Glutamatergic neuron (in vitro differentiated cells): ENCODE data around the gene SPPL3. TPM values are rescaled to one million over a fixed set of nuclear protein-coding genes. Genes with fewer than 3 reads are reported as not detected.

Source experiments
- DNase-seq: peaks from one replicate; pipeline ENCODE4 v3.0.0; 2022
- H3K27ac Mint-ChIP-seq: one replicate; pipeline ENCODE4 v1.8.0; 2020; ENCODE audit warnings: mild to moderate bottlenecking, mixed read lengths, inconsistent platforms; ENCODE audit not compliant: unreplicated experiment
- H3K27me3 Mint-ChIP-seq: one replicate; pipeline ENCODE4 v1.8.0; 2020; ENCODE audit warnings: mild to moderate bottlenecking, moderate library complexity, mixed read lengths, inconsistent platforms; ENCODE audit not compliant: unreplicated experiment
- H3K36me3 Mint-ChIP-seq: one replicate; pipeline ENCODE4 v1.8.0; 2020; ENCODE audit warnings: mild to moderate bottlenecking, mixed read lengths, inconsistent platforms; ENCODE audit not compliant: unreplicated experiment
- H3K4me1 Mint-ChIP-seq: one replicate; pipeline ENCODE4 v1.8.0; 2020; ENCODE audit warnings: mild to moderate bottlenecking, low read depth, mixed read lengths, inconsistent platforms; ENCODE audit not compliant: unreplicated experiment
- H3K4me3 Mint-ChIP-seq: one replicate; pipeline ENCODE4 v1.8.0; 2020; ENCODE audit warnings: mild to moderate bottlenecking, mixed read lengths, inconsistent platforms; ENCODE audit not compliant: unreplicated experiment
- H3K9me3 Mint-ChIP-seq: one replicate; pipeline ENCODE4 v1.8.0; 2020; ENCODE audit warnings: mild to moderate bottlenecking, moderate library complexity, mixed read lengths, inconsistent platforms; ENCODE audit not compliant: unreplicated experiment
- total RNA-seq: library from RNA; stranded (reverse); fragmentation: NEBNext Ultra II Directional; extraction: Animal tissue kit (Norgen Biotek cat#: 25700); gene quantifications from one replicate; pipeline ENCODE4 v1.2.1, GENCODE V29; 2021; ENCODE audit not compliant: unreplicated experiment
- TF ChIP-seq, protein P1 (sequence below): fragments of 200-600 bp; sonication (generic); IDR thresholded peaks from one replicate; pipeline ENCODE4 v1.5.0; 2021; ENCODE audit not compliant: partially characterized antibody, unreplicated experiment

The SPPL3 gene
- total RNA-seq, 1 donor from 2014 or later: 53.4 TPM

DNA sequence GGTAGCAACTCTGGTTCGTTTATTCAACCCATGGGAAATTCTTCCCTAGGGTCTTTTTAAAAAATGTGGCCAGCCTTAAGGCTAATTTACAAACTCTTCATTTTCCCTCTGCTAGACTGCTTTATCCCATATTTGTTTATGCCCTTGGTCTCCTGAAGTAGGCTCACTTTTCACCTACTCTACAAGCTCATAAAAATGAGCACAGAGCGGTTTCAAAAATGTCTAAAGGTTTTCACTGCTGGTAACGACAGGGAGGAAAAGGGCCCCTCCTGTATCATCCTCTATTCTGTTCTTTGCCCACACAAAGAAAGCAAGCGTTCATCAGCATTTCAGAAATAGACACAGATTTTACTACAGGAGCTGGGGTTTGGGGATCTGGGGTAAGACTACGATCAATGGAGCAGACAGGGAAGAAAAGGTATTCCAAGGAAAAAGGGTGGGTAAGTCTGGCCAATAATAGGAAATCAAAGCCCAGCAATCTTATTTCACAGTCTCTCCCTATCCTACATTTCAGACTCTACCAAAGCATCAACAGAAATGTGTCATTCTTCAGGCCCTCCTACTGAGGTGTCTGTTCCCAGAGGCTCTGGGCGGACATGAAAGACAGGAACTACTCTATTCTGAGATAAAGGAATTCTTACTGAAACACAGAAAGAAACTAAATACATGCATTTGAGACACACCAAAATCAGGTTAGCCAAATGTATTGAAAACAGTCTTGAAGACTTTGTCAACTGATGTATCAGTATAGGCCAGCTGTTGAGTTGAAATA lies 86.4 kb downstream of the SPPL3 start:
- Mint-ChIP-seq H3K27ac (no peak overlapping the region), H3K36me3 (no peaks in the 10 kb centered on the region), H3K4me3 (no peak overlapping the region), H3K4me1 (peaks cover 19% of the 10 kb centered on the region), H3K27me3 (peaks cover 2% of the 10 kb centered on the region), H3K9me3 (no peaks in the 10 kb centered on the region)
- DNase-seq: no peak
- TF ChIP-seq, protein P1, sequence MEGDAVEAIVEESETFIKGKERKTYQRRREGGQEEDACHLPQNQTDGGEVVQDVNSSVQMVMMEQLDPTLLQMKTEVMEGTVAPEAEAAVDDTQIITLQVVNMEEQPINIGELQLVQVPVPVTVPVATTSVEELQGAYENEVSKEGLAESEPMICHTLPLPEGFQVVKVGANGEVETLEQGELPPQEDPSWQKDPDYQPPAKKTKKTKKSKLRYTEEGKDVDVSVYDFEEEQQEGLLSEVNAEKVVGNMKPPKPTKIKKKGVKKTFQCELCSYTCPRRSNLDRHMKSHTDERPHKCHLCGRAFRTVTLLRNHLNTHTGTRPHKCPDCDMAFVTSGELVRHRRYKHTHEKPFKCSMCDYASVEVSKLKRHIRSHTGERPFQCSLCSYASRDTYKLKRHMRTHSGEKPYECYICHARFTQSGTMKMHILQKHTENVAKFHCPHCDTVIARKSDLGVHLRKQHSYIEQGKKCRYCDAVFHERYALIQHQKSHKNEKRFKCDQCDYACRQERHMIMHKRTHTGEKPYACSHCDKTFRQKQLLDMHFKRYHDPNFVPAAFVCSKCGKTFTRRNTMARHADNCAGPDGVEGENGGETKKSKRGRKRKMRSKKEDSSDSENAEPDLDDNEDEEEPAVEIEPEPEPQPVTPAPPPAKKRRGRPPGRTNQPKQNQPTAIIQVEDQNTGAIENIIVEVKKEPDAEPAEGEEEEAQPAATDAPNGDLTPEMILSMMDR: no peak

- Mint-ChIP-seq H3K27ac (no peak overlapping the region), H3K36me3 (no peaks in the 10 kb centered on the region), H3K9me3 (no peaks in the 10 kb centered on the region), H3K27me3 (peaks cover 2% of the 10 kb centered on the region), H3K4me1 (peaks cover 17% of the 10 kb centered on the region), H3K4me3 (no peak overlapping the region)
- TF ChIP-seq, protein P1: no peak
- no peak for DNase-seq
These were observed 87.8 kb downstream of the SPPL3 start for GRCh38 chr12:120816363-120816762.

DNA sequence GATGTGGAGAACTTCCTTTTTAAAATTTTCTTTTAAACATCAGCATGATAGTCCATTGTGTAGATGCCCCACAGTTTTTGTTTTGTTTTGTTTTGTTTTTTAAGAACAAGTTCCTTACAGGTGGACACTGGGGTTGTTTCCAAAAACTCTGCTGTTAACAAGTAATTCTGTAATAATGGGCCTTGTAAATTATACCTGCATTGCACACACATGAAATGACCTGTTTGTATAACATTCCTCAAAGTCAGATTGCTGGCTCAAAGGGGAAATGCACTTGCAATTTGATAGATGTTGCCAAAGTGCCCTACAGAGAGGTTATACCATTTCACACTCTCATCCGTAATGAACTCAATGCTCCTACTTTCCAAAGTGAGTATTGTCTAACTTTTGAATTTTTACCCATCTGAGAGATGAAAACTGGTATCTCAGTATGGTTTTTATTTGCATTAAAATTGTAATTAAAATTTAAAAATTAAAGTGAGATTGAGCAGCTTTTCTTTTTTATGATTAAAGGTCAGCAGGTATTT lies 89.2 kb downstream of the SPPL3 start:
- no peak overlapping the region for H3K27ac Mint-ChIP-seq

DNA sequence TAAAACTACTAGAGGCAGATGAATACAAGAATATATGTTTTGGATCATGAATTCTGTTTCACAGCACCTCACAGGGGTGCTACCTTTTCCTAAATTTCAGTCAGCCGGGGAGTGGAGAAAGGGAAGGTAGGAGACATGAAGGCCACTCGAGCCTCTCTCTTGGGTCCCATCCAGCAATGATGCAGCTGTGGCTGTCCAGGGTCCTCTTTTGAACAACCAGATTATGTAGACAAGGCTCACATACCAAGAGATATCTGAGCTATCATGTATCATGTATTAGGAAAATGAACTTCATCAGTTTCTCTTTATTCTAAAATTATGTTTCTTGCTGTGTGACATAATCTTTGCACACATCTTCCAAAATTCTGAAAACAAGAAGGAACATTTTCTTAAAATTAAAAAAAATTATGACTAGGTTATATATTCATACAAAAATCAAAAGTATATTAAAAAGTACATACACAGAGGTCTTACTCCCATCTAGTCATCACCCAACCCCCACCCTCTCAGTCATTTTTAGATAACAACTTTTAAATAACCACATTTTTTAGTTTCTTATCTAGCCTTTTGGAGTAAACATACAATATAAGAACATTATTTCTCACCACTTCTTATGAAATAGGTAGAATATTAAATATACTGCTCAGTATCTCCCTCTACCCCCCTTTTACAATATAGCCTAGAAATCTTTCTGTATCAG lies 89.8 kb downstream of the SPPL3 start:
- Mint-ChIP-seq H3K27me3 (peaks cover 2% of the 10 kb centered on the region), H3K27ac (no peak overlapping the region), H3K9me3 (no peaks in the 10 kb centered on the region), H3K4me1 (peaks cover 12% of the 10 kb centered on the region), H3K36me3 (peaks cover 6% of the 10 kb centered on the region), H3K4me3 (no peak overlapping the region)
- no peak for DNase-seq
- TF ChIP-seq, protein P1: no peak

More for the DNA sequence above, 89.2 kb downstream of the SPPL3 start:
- DNase-seq: no peak
- Mint-ChIP-seq H3K27me3 (peaks cover 2% of the 10 kb centered on the region), H3K4me1 (peaks cover 13% of the 10 kb centered on the region), H3K36me3 (peaks cover 6% of the 10 kb centered on the region), H3K9me3 (no peaks in the 10 kb centered on the region), H3K4me3 (no peak overlapping the region)
- TF ChIP-seq, protein P1: no peak
